ENCODE results near the gene CCNI.

DNA sequence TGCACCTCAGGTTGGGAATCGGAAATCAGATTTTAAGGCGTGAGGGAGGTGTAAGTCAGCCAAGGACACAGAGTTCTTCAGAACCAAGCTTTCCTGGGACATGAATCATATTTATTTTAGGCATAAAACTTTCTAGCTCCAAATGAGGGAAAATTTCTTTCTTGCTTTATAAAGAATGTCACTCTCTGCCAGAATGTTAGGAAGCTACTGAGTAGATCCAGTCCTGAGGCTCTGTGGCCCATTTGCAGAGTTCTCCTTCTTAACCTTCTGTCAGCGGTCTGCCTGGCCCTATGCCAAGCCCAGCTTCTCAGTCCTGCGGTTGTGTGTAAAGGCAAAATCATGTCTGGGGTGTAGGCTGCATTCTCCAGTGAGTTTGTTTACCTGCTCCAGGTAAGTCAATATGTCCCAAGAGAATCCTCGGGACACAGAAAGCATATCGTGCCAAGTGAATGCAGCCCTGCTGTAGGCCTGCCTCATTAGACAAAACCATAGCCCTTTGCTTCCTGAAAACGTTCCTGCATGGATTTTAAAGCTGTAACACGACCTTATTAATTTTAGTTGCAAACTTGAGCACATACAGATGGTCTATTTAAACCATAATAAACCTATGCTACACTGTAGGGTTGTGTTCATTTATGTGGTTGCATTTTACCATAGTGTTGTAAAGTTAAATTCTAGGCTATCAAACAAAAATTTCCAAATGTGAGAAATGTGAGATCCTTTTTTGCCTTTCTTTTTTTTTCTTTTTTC is 29.2 kb upstream of the CCNI start:
- TF ChIP-seq EZH2phosphoT487 (IDR thresholded peaks at IDR 0.05; ENCODE audit: insufficient read depth, low read depth) (no peak), EZH2 (IDR thresholded peaks at IDR 0.05; ENCODE audit: insufficient read depth, poor library complexity, severe bottlenecking) (no peak)
